GM10266 (cell line): Measurements from ENCODE around the gene BMPR1A.

Experiments used
- DNase-seq: peaks from one replicate; pipeline ENCODE4 v3.0.0; 2012; ENCODE audit errors: extremely low spot score
- CTCF ChIP-seq: IDR thresholded peaks from 2 replicates; pipeline ENCODE4 v1.5.1; 2012; ENCODE audit warnings: mild to moderate bottlenecking, low read depth; ENCODE audit not compliant: control insufficient read depth, insufficient read depth; ENCODE audit errors: missing control alignments

Gene BMPR1A

DNA sequence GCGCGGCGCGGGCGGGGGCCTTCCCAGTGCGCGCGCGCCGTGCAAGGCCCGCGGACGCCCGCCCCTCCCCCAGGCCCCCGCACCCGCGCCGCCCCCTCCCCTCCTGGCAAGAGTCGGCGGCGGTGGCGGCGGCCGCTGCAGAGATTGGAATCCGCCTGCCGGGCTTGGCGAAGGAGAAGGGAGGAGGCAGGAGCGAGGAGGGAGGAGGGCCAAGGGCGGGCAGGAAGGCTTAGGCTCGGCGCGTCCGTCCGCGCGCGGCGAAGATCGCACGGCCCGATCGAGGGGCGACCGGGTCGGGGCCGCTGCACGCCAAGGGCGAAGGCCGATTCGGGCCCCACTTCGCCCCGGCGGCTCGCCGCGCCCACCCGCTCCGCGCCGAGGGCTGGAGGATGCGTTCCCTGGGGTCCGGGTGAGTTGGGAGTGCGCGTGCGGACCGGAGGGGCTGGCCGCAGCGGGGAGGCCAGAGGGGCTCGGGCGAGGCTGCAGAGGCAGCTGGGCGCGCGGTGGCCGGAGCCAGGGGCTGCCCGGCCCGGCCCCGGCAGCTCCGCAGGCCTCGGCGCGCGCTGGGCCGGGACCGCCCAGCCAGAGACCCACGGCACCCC lies at the start of gene BMPR1A:
BMPR1A (plus strand) TSS at position 109 of the 602 bp plus-strand sequence. CDS start 119,400 bp downstream, outside the sequence.
- peak; percentile 42 for DNase-seq
- TF ChIP-seq CTCF: no peak

DNA sequence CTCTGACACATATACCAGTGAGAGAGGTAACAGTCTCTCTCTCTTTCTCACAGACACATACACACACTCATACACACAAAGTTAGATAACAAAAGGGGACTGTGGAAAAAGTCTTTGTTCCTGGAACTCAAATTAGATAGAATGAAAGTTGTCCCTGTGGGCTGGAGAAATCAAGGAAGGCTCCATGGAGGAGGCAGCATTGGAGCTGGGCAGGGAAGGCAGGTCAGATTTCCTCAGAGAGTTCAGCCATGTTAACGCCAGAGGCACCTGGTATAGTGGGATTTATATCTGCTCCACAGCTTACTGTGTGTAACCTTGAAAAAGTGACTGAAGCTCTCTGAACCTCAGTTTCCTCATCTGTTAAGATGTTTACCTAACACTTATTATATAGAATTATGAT lies 49.4 kb upstream of the BMPR1A start:
- no peak for TF ChIP-seq CTCF
- DNase-seq: no peak

GRCh38 chr10:86707505-86707904 lies 48.9 kb upstream of the BMPR1A start:
- no peak for DNase-seq
- TF ChIP-seq CTCF: no peak

DNA sequence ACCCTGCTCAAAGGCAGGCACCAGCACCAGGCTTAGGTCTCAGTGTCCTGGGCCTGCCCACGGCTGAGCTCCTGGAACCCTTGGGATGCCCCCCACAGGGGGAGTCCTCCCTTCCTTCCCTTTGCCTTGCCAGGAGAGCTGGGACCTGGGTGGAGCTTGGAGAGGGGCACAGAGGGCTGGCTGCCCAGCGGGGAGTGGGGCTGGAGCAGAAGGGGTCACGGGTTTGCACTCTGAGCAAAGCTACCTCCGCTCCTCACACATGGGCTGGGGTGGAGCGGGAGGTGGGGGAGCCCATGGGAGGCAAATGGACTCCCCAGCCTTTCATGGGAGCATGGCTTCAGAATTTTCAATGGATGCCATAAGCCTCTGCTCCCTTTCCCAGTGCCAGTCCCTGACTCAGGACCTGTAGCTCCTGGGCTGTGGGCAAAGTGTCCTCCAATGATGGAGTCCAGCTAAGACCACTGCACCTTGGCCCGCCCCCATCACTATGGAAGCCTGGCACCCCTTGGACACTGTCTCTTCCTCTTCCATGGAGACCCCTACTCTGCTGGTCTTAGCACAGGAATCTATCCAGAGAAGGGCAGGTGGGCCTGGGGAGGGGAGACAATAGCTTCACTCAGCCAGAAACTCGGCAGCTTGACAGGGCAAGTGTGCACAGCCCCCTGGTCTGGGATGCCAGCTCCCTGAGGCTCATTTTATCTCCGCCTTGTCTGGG lies 48.2 kb upstream of the BMPR1A start:
- no peak for TF ChIP-seq CTCF
- DNase-seq: no peak

DNA sequence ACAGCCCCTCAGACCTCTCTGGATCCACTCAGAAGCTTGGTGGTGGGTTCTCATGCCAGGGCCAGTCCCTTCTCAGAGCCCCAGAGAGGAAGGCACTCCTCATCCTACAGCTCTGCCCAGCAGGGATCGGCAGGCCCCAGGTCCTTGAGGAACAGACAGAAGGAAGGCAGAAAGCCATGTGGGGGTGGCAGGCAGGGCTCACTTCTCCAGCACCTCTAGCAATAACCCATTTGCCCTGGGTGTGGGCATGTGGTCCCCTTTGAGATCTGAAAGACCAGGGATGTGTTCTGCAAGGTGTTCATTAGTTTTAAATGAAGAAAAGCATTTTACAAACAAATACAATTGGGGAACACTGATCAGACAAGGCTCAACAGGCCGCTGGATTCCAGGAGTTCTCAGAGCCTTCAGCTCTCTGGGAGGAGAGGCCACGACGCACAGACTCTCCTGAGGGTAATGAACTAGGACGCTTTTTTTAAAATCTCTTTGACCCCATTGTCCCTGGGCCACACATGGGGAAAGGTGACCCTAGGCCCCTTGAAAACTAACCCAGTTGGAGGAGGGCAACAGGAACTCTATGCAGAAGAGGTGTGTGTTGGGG lies 47.5 kb upstream of the BMPR1A start:
- no peak for TF ChIP-seq CTCF
- no peak for DNase-seq

- DNase-seq: no peak
- no peak for TF ChIP-seq CTCF
Observed at GRCh38 chr10:86709396-86710185, 46.8 kb upstream of the BMPR1A start.

GRCh38 chr10:86710987-86711512 lies 45.4 kb upstream of the BMPR1A start:
- TF ChIP-seq CTCF: peak; percentile 89
- peak; percentile 97 for DNase-seq
